Measurements from ENCODE around the gene YIPF6.

GRCh38 chrX:68451720-68452119 is 47.1 kb upstream of the YIPF6 start:
- no peak for TF ChIP-seq CTCF (IDR thresholded peaks at IDR 0.05)
- TF ChIP-seq POLR2AphosphoS5 (IDR thresholded peaks at IDR 0.05; ENCODE audit: low read depth, low read length) = no peak
- TF ChIP-seq NFIC (IDR thresholded peaks at IDR 0.05; ENCODE audit: borderline replicate concordance) = no peak
- TF ChIP-seq FOSL2 (IDR thresholded peaks at IDR 0.05; ENCODE audit: borderline replicate concordance, low read depth) = no peak
- no peak for TF ChIP-seq NRF1 (IDR thresholded peaks at IDR 0.05; ENCODE audit: low read depth, low read length)
- TF ChIP-seq RAD21 (IDR thresholded peaks at IDR 0.05; ENCODE audit: low read length) = no peak
